Aorta (tissue), 5 donors: ENCODE measurements around the gene ZNF630. TPM values are rescaled to one million over a fixed set of nuclear protein-coding genes. Genes with fewer than 3 reads are reported as not detected.
"Not testable (repeated sequence)": the region's sequence is repeated elsewhere in the genome, so short reads cannot be mapped to it uniquely, and the experiment has no call there.

Source experiments
- ATAC-seq: fragments of 200-7000 bp; cut with Tn5 transposase; one replicate; pipeline ENCODE4 v1.9.1; 2022; ENCODE audit warnings: moderate library complexity; ENCODE audit not compliant: low FRiP score
- DNase-seq, 2 donors: peaks; one replicate each; pipeline ENCODE4 v3.0.0-alpha.2; 2020
- H3K27ac ChIP-seq, 2 donors: one replicate each; pipeline ENCODE4 v1.5.1; 2013; ENCODE audit warnings: low read length in 2 of 2, mild to moderate bottlenecking in 2 of 2, moderate library complexity in 2 of 2, control low read depth in 1 of 2, inconsistent platforms in 1 of 2, low read depth in 1 of 2
- H3K27me3 ChIP-seq, 2 donors: one replicate each; pipeline ENCODE4 v1.6.1; 2013; ENCODE audit warnings: control low read depth in 1 of 2, low read length in 1 of 2, mild to moderate bottlenecking in 1 of 2, moderate library complexity in 1 of 2; ENCODE audit not compliant: insufficient read depth in 2 of 2, control insufficient read depth in 1 of 2
- H3K36me3 ChIP-seq, 2 donors: one replicate each; pipeline ENCODE4 v1.6.1; 2013; ENCODE audit warnings: control low read depth in 1 of 2, low read length in 1 of 2, mild to moderate bottlenecking in 1 of 2; ENCODE audit not compliant: insufficient read depth in 2 of 2, control insufficient read depth in 1 of 2
- H3K4me1 ChIP-seq, 2 donors: one replicate each; pipeline ENCODE4 v1.6.1; 2013; ENCODE audit warnings: low read length in 2 of 2, control low read depth in 1 of 2, mild to moderate bottlenecking in 1 of 2, moderate library complexity in 1 of 2; ENCODE audit not compliant: insufficient read depth in 2 of 2, control insufficient read depth in 1 of 2
- H3K4me3 ChIP-seq, 2 donors: one replicate each; pipeline ENCODE4 v1.5.1; 2013; ENCODE audit warnings: low read length in 2 of 2, control low read depth in 1 of 2, mild to moderate bottlenecking in 1 of 2
- H3K9me3 ChIP-seq: one replicate; pipeline ENCODE4 v1.6.1; 2013; ENCODE audit warnings: mild to moderate bottlenecking, low read length; ENCODE audit not compliant: control insufficient read depth
- WGBS, 2 donors: extraction: QIAGEN DNeasy Blood & Tissue Kit; methylation state at CpG; one replicate each; pipeline ENCODE4 v1.1.7; 2013; 5-methylcytosine and 5-hydroxymethylcytosine counted together
- intact Hi-C, 2 donors: fragments of 100-400 bp; cut with DNase I; formaldehyde crosslinking; loops; one replicate each; pipeline versions ENCODE4 v1.14.2 to v1.15.0; 2022
- polyA plus RNA-seq, 2 donors: library from polyadenylated mRNA; stranded (reverse); fragments of 200-250 nt; gene quantifications; one replicate each; pipeline ENCODE4 v1.2.3, GENCODE V29; 2013
- total RNA-seq, 2 donors: library from RNA; stranded (reverse); fragmentation: NEBNext Ultra II Directional; extraction: Animal tissue kit (Norgen Biotek cat#: 25700); gene quantifications; one replicate each; pipeline ENCODE4 v1.2.1, GENCODE V29; 2021
- donor health status: healthy with polysubstance abuse.
- donor health status: Bipolar disorder and iron deficiency.
- donor health status: DM: no; HTN: no; CAD: no.
- donor health status: DM: no; HTN: no; CAD: no.
- donor health status: DM: yes; HTN: yes; CAD: no.

ZNF630 gene
- total and polyA plus RNA-seq, 4 donors = 4.4 to 7.7 (median 4.9) TPM

DNA sequence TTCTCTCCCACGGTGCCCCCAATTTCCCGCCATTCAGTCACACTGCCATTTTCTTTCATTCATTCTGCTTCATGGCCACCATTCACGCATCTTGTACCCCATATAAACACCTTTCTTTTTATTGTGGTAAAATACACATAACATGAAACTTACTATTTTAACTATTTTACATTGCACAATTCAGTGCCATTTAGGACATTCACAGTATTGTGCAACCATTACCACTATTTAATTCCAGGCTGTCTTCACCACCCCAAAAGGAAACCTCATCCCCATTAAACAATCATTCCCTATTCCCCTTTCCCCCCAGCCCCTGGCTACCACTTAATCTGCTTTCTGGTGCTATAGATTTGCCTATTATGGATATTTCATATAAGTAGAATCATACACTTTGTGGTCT is 48.7 kb downstream of the ZNF630 start:
- Histone ChIP-seq H3K9me3 (no peaks in the 10 kb centered on the region), H3K27me3 (no peaks in the 10 kb centered on the region), H3K4me3 (no peak overlapping the region), H3K36me3 (no peaks in the 10 kb centered on the region), H3K4me1 (no peaks in the 10 kb centered on the region), H3K27ac (no peak overlapping the region)
- ATAC-seq (no peak), DNase-seq (no peak)
- WGBS, 2 donors = 83 to 95% methylated on average over 3 of the region's 3 CpGs
- intact Hi-C loops = loop anchor here (10.0 kb wide), 3 partner anchors 188 to 828 kb away; partner anchors contain the start of genes UBA1 (in 2 of the 2), ELK1 (in 1 of the 2), UXT (in 1 of the 2) and ZNF81 (in 1 of the 2)

DNA sequence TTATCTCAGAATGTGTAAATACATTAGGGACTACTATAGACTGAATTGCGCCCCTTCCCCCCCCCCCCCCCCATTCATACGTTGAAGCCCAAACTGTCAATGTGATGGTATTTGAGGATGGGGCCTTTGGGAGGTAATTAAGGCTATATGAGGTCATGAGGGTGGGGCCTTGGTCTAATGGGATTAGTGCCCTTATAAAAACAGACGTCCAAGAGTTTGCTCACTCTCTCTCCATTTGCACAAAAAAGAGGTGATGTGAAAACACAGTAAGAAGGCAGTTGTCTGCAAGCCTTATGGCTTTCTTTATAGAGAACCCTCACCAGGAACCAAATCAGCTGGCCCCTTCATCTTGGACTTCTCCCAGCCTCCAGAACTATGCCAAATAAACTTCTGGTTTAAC is 49.3 kb downstream of the ZNF630 start:
- WGBS, 2 donors = 64 to 77% methylated on average over 2 to 3 of the region's 3 CpGs
- Histone ChIP-seq H3K36me3 (no peaks in the 10 kb centered on the region), H3K4me1 (no peaks in the 10 kb centered on the region), H3K27ac (no peak overlapping the region), H3K27me3 (no peaks in the 10 kb centered on the region), H3K9me3 (no peaks in the 10 kb centered on the region), H3K4me3 (no peak overlapping the region)
- no peak for ATAC-seq
- DNase-seq = no peak
- intact Hi-C loops = loop anchor here (10.0 kb wide), 3 partner anchors 187 to 827 kb away; partner anchors contain the start of genes UBA1 (in 2 of the 2), ELK1 (in 1 of the 2), UXT (in 1 of the 2) and ZNF81 (in 1 of the 2)

DNA sequence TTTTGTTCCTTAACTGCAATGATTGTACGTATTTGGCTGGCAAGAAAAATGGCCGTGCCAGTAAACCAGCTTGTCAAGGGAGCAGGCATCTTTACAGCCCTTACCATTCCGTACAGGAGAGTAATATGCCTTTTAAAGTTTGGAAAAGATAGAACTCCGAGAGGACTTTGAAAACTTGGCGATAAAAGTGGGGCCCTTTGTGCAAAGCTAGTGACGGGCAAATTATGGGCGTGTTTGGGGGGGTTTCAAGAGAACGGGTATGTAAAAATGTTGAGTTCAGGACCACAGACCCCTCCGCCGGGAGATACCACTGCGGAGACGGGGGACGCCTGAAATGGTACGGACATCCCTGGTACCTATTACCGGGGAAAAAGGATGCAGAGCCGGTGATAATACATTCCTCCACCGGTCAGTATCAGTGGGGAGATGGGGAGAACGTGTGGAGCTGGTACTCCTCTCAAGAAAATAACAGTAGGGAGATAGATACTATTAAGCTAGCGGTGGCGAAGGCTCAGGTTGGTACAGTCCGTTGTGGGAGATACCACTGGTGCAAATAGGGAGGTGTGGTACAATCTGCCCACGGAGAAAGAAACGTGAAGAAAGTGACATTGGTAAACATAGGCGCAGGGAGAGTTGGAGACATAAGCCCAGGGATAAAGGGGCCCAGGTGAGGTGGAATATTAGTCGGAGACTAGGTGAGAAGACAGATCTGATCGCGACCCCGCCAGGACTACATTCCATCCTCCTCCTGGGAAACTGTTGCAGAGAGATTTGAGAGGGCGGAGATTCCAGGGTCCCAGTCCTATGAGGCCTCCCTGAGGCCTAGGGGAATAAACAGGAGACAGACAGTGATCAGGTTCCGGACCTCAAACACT is 50.2 kb downstream of the ZNF630 start:
- DNase-seq (peak; percentile 87 to 90), ATAC-seq (peak; percentile 87)
- Histone ChIP-seq H3K4me3 (peak overlapping the region; percentile 37 to 68), H3K4me1 (no peaks in the 10 kb centered on the region), H3K36me3 (no peaks in the 10 kb centered on the region), H3K27me3 (no peaks in the 10 kb centered on the region), H3K9me3 (no peaks in the 10 kb centered on the region), H3K27ac (peak overlapping the region; percentile 9 to 87)
- 0 to 29% methylated on average over 30 of the region's 30 CpGs for WGBS, 2 donors
- intact Hi-C loops = loop anchor here (10.0 kb wide), 3 partner anchors 186 to 826 kb away; partner anchors contain the start of genes UBA1 (in 2 of the 2), ELK1 (in 1 of the 2), UXT (in 1 of the 2) and ZNF81 (in 1 of the 2)

DNA sequence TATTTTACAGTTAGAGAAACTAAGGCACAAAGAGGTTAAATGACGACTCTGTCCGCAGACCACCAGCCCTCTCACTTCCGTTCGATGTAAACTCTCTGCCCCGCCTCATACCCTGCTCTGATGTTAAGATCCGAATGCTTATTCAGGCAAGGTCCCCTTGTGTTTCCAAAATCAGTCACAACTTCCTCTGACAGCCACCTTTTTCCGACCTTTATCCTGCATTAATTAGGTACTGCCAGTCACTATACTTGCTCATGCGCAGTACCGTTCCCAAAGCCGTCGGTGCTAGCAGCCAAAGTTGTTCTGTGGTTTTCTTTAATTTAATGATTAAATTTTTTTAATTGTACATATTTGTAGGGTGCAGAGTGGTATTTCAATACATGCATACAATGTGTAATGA is 51.0 kb downstream of the ZNF630 start:
- H3K27ac ChIP-seq, ATAC-seq: not testable (repeated sequence)
- 51 to 58% methylated on average over 11 of the region's 11 CpGs for WGBS, 2 donors

DNA sequence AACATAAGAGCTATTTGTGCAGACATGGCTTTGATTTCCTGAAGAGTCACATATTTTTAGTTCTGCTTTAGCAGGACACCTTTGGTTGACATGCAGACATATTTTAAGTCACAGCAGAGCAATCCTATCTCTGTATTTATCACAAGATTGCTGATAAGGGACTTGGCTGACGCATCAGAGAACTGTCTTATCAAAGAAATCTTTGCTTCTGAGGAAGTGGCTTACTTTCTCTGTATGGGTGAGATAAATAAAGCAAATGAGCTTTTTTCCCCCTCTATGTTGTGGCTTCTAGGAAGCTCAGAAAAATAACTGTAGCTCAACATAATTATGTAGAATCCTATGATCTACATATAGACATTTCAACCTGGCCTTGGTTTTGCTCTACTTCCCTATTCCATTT is 51.5 kb downstream of the ZNF630 start:
- not testable (repeated sequence) for H3K27me3 ChIP-seq

More for the DNA sequence above, 51.0 kb downstream of the ZNF630 start:
- not testable (repeated sequence) for H3K27me3 ChIP-seq, H3K4me1 ChIP-seq, H3K36me3 ChIP-seq, H3K4me3 ChIP-seq, DNase-seq, H3K9me3 ChIP-seq
- intact Hi-C loops = loop anchor here (10.0 kb wide), 3 partner anchors 186 to 826 kb away; partner anchors contain the start of genes UBA1 (in 2 of the 2), ELK1 (in 1 of the 2), UXT (in 1 of the 2) and ZNF81 (in 1 of the 2)

DNA sequence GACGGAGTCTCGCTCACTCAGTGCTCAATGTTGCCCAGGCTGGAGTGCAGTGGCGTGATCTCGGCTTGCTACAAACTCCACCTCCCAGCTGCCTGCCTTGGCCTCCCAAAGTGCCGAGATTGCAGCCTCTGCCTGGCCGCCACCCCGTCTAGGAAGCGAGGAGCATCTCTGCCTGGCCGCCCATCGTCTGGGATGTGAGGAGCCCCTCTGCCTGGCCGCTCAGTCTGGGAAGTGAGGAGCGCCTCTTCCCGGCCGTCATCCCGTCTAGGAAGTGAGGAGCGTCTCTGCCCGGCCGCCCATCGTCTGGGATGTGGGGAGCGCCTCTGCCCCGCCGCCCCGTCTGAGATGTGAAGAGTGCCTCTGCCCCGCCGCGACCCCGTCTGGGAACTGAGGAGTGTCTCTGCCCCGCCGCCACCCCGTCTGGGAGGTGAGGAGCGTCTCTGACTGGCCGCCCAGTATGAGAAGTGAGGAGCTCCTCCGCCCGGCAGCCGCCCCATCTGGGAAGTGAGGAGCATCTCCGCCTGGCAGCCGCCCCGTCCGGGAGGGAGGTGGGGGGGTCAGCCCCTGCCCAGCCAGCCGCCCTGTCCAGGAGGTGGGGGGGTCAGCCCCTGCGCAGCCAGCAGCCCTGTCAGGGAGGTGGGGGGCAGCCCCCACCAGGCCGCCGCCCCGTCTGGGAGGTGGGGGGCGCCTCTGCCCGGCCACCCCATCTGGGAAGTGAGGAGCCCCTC is 54.7 kb downstream of the ZNF630 start:
- H3K4me1 ChIP-seq, H3K27ac ChIP-seq, ATAC-seq, H3K27me3 ChIP-seq, H3K36me3 ChIP-seq, intact Hi-C loops, H3K4me3 ChIP-seq, H3K9me3 ChIP-seq, DNase-seq: not testable (repeated sequence)
- WGBS, 2 donors = 90 to 96% methylated on average over 30 to 36 of the region's 46 CpGs

More for the DNA sequence above, 51.5 kb downstream of the ZNF630 start:
- H3K27ac ChIP-seq, H3K4me1 ChIP-seq, ATAC-seq, H3K9me3 ChIP-seq, H3K36me3 ChIP-seq, H3K4me3 ChIP-seq, DNase-seq: not testable (repeated sequence)
- intact Hi-C loops = loop anchor here (10.0 kb wide), 3 partner anchors 185 to 825 kb away; partner anchors contain the start of genes UBA1 (in 2 of the 2), ELK1 (in 1 of the 2), UXT (in 1 of the 2) and ZNF81 (in 1 of the 2)
- WGBS, 2 donors = no CpG with 5 or more reads among the region's 1 CpG

DNA sequence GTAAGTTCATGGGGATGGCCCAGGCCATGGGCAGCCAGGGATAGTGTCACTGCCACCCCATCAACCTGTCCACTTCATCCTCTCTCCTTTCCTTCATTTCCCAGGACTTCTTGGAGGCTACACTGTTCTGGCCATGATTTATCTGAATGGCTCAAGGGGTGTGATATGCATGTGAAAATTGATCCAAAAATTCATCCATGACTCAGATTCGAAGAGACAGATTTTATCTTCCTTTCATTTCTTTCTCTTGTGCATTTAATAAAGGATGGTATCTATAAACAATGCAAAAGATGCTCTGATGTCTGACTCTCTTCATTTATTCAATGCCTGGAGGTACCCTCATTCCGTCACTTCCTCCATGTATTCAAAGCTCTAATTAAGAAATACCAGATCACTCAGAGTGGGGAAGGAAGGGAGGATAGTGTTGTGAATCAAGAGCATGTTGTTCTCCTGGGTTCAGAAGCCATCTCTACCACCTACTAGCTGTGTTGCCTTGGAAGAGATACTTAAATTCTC is 61.9 kb downstream of the ZNF630 start:
- H3K4me3 ChIP-seq, H3K4me1 ChIP-seq, DNase-seq, H3K27me3 ChIP-seq, H3K27ac ChIP-seq, intact Hi-C loops, H3K36me3 ChIP-seq, H3K9me3 ChIP-seq, ATAC-seq: not testable (repeated sequence)
- no CpG with 5 or more reads among the region's 2 CpGs for WGBS, 2 donors
